Astrocyte (in vitro differentiated cells and primary cell): Measurements from ENCODE around the gene SPG11. TPM values are rescaled to one million over a fixed set of nuclear protein-coding genes. Genes with fewer than 3 reads are reported as not detected.

Experiments used
- DNase-seq: peaks from one replicate; pipeline ENCODE4 v3.0.0-alpha.2; 2010; ENCODE audit warnings: low read depth
- FAIRE-seq: peaks from 2 replicates; lab custom pipeline; 2011; peaks lifted over from hg19 to GRCh38; lab: Jason Lieb, UNC
- H2AFZ ChIP-seq: 2 replicates; pipeline ENCODE4 v1.6.0; 2012; ENCODE audit warnings: low read depth, low read length, inconsistent platforms
- H3K27ac ChIP-seq: 2 replicates; pipeline ENCODE4 v1.5.1; 2011; ENCODE audit warnings: low read depth, low read length, inconsistent platforms
- H3K27me3 ChIP-seq: 2 replicates; pipeline ENCODE4 v1.6.0; 2011; ENCODE audit warnings: low read length, inconsistent platforms; ENCODE audit not compliant: insufficient read depth
- H3K36me3 ChIP-seq: 2 replicates; pipeline ENCODE4 v1.5.1; 2011; ENCODE audit warnings: low read length, inconsistent platforms; ENCODE audit not compliant: insufficient read depth
- H3K4me1 ChIP-seq: 2 replicates; pipeline ENCODE4 v1.5.1; 2011; ENCODE audit warnings: low read length, inconsistent platforms; ENCODE audit not compliant: insufficient read depth
- H3K4me2 ChIP-seq: 2 replicates; pipeline ENCODE4 v1.6.0; 2012; ENCODE audit warnings: low read length, inconsistent platforms
- H3K4me3 ChIP-seq: 2 replicates; pipeline ENCODE4 v1.5.1; 2011; ENCODE audit warnings: low read depth, mild to moderate bottlenecking, low read length, inconsistent platforms; ENCODE audit not compliant: insufficient read depth
- H3K79me2 ChIP-seq: 2 replicates; pipeline ENCODE4 v1.6.0; 2012; ENCODE audit warnings: mild to moderate bottlenecking, low read length, inconsistent platforms; ENCODE audit not compliant: insufficient read depth
- H3K9ac ChIP-seq: 2 replicates; pipeline ENCODE4 v1.6.0; 2012; ENCODE audit warnings: mild to moderate bottlenecking, low read length, inconsistent platforms
- H3K9me3 ChIP-seq: 2 replicates; pipeline ENCODE4 v1.5.1; 2012; ENCODE audit warnings: low read depth, mild to moderate bottlenecking, low read length, inconsistent platforms; ENCODE audit not compliant: insufficient read depth
- H4K20me1 ChIP-seq: 2 replicates; pipeline ENCODE4 v1.6.0; 2012; ENCODE audit warnings: low read length, inconsistent platforms; ENCODE audit not compliant: insufficient read depth
- H3K27ac Mint-ChIP-seq: one replicate; pipeline ENCODE4 v1.8.0; 2021; ENCODE audit warnings: mild to moderate bottlenecking, mixed read lengths; ENCODE audit not compliant: unreplicated experiment
- H3K27me3 Mint-ChIP-seq: one replicate; pipeline ENCODE4 v1.8.0; 2021; ENCODE audit warnings: low read depth, mixed read lengths; ENCODE audit not compliant: unreplicated experiment
- H3K36me3 Mint-ChIP-seq: one replicate; pipeline ENCODE4 v1.8.0; 2021; ENCODE audit warnings: low read depth, mixed read lengths; ENCODE audit not compliant: unreplicated experiment
- H3K4me1 Mint-ChIP-seq: one replicate; pipeline ENCODE4 v1.8.0; 2021; ENCODE audit warnings: low read depth, mixed read lengths; ENCODE audit not compliant: unreplicated experiment
- H3K4me3 Mint-ChIP-seq: one replicate; pipeline ENCODE4 v1.8.0; 2021; ENCODE audit warnings: mild to moderate bottlenecking, moderate library complexity, mixed read lengths; ENCODE audit not compliant: unreplicated experiment
- H3K9me3 Mint-ChIP-seq: one replicate; pipeline ENCODE4 v1.8.0; 2021; ENCODE audit warnings: mild to moderate bottlenecking, mixed read lengths; ENCODE audit not compliant: unreplicated experiment
- CTCF ChIP-seq: IDR thresholded peaks from 2 replicates; pipeline ENCODE4 v1.5.1; 2011; ENCODE audit warnings: low read depth, mild to moderate bottlenecking, inconsistent platforms, low read length, moderate library complexity; ENCODE audit not compliant: insufficient read depth
- EZH2 ChIP-seq: IDR thresholded peaks from 2 replicates; pipeline ENCODE4 v1.6.1; 2012; ENCODE audit warnings: mild to moderate bottlenecking, low read length, inconsistent platforms; ENCODE audit not compliant: insufficient read depth
- total RNA-seq: library from RNA; stranded (reverse); gene quantifications from 2 replicates; pipeline ENCODE4 v1.2.1, GENCODE V29; 2021

Gene SPG11
- total RNA-seq, 1 donor from 2014 or later, result 34.4 TPM

DNA sequence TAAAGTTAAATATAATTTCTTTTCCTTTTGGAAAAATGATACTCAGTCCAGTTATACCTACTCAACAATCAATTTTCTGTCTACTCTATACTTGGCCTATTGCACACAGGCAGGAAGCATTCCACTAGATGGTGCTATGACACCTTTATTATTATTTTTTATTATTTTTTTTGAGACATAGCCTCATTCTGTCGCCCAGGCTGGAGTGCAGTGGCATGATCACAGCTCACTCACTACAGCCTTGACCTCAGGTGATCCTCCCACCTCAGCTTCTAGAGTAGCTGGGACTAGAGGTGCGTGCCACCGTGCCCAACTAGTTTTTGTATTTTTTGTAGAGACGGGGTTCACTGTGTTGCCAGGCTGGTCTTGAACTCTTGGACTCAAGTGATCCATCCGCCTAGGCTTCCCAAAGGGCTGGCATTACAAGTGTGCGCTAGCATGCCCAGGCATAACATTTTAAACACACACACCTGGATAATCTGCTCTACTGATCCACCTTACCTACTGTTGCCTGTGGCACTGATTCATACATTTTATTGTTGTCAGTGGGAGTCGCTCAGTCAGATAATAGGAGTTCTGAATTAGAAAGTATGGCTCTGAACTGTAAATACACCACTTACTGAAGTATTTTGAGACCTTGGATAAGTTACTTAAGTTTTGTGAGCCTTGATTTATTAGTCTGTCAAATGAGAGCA is 70.3 kb downstream of the SPG11 start:
- H3K9ac ChIP-seq, result no peak overlapping the region
- DNase-seq (no peak), FAIRE-seq (no peak)
- Mint-ChIP-seq H3K36me3 (peaks cover 10% of the 10 kb centered on the region), H3K9me3 (no peaks in the 10 kb centered on the region), H3K27ac (no peak overlapping the region), H3K4me1 (no peaks in the 10 kb centered on the region), H3K4me3 (no peak overlapping the region), H3K27me3 (no peaks in the 10 kb centered on the region)
- no peaks in the 10 kb centered on the region for H3K27me3 ChIP-seq
- no peak overlapping the region for H2AFZ ChIP-seq
- H3K4me3 ChIP-seq, result no peak overlapping the region
- peaks cover 32% of the 10 kb centered on the region for H3K36me3 ChIP-seq
- TF ChIP-seq EZH2, result no peak
- TF ChIP-seq CTCF, result peak; percentile 62
- no peaks in the 10 kb centered on the region for H3K9me3 ChIP-seq
- H3K4me1 ChIP-seq, result no peaks in the 10 kb centered on the region
- no peaks in the 10 kb centered on the region for H4K20me1 ChIP-seq
- no peak overlapping the region for H3K27ac ChIP-seq
- no peak overlapping the region for H3K4me2 ChIP-seq
- H3K79me2 ChIP-seq, result no peaks in the 10 kb centered on the region

DNA sequence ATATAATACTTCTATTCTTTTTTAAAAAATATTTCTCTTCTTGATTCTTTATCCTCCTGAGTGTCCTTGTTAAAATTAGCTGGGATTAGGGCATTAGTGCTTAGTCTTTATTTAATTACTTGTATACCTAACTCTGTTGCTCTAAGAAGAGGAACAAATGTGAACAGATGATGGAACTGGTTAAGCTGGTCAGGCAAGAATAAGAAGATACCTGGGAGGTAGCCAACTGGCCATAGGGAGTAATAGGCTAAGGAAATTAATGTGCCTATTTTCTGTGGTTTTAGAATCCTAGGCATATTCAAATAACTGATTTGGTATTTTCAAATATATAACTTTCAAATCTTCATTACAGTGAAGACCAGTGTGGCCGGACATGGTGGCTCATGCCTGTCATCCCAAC is 72.1 kb downstream of the SPG11 start:
- Histone ChIP-seq H3K4me1 (no peaks in the 10 kb centered on the region), H3K4me3 (no peak overlapping the region), H3K9me3 (no peaks in the 10 kb centered on the region), H4K20me1 (no peaks in the 10 kb centered on the region), H3K9ac (no peak overlapping the region), H3K27me3 (no peaks in the 10 kb centered on the region), H3K27ac (no peak overlapping the region), H2AFZ (no peak overlapping the region), H3K79me2 (no peaks in the 10 kb centered on the region), H3K4me2 (no peak overlapping the region), H3K36me3 (peaks cover 41% of the 10 kb centered on the region)
- Mint-ChIP-seq H3K9me3 (no peaks in the 10 kb centered on the region), H3K27ac (no peak overlapping the region), H3K4me1 (no peaks in the 10 kb centered on the region), H3K27me3 (no peaks in the 10 kb centered on the region), H3K4me3 (no peak overlapping the region), H3K36me3 (peaks cover 10% of the 10 kb centered on the region)
- no peak for TF ChIP-seq CTCF
- no peak for TF ChIP-seq EZH2
- FAIRE-seq (no peak), DNase-seq (no peak)

- H3K9ac ChIP-seq, result no peak overlapping the region
- H3K4me3 Mint-ChIP-seq, result no peak overlapping the region
- H3K27me3 ChIP-seq, result no peaks in the 10 kb centered on the region
- no peak overlapping the region for H3K4me2 ChIP-seq
- no peaks in the 10 kb centered on the region for H4K20me1 ChIP-seq
- no peak overlapping the region for H2AFZ ChIP-seq
- DNase-seq (no peak), FAIRE-seq (no peak)
- H3K27ac Mint-ChIP-seq, result no peak overlapping the region
- no peaks in the 10 kb centered on the region for H3K9me3 ChIP-seq
- no peak for TF ChIP-seq CTCF
- no peak for TF ChIP-seq EZH2
- H3K4me1 ChIP-seq, result no peaks in the 10 kb centered on the region
- no peaks in the 10 kb centered on the region for H3K9me3 Mint-ChIP-seq
- H3K36me3 Mint-ChIP-seq, result peaks cover 14% of the 10 kb centered on the region
- H3K27me3 Mint-ChIP-seq, result no peaks in the 10 kb centered on the region
- H3K4me3 ChIP-seq, result no peak overlapping the region
- peaks cover 55% of the 10 kb centered on the region for H3K36me3 ChIP-seq
- no peak overlapping the region for H3K27ac ChIP-seq
- no peaks in the 10 kb centered on the region for H3K4me1 Mint-ChIP-seq
- H3K79me2 ChIP-seq, result no peaks in the 10 kb centered on the region
These were observed 74.9 kb downstream of the SPG11 start for GRCh38 chr15:44588541-44588940.
